Testis (tissue), 5 donors: ENCODE data around the gene FGF8. TPM values are rescaled to one million over a fixed set of nuclear protein-coding genes. Genes with fewer than 3 reads are reported as not detected.

ENCODE experiments used
- DNase-seq: peaks from one replicate; pipeline ENCODE4 v3.0.0-alpha.2; 2019
- H3K27ac ChIP-seq, 2 donors: fragments of 200-600 bp; sonication (generic); one replicate each; pipeline ENCODE4 v1.5.1; 2019
- H3K27me3 ChIP-seq: fragments of 200-600 bp; sonication (generic); one replicate; pipeline ENCODE4 v1.5.1; 2019
- H3K36me3 ChIP-seq: fragments of 200-600 bp; sonication (generic); one replicate; pipeline ENCODE4 v1.5.1; 2017; ENCODE audit warnings: low read depth; ENCODE audit errors: missing control alignments
- H3K4me1 ChIP-seq: fragments of 200-600 bp; sonication (generic); one replicate; pipeline ENCODE4 v1.5.1; 2019
- H3K4me3 ChIP-seq, 2 donors: fragments of 200-600 bp; sonication (generic); one replicate each; pipeline ENCODE4 v1.5.1; 2017 to 2019
- H3K9me3 ChIP-seq: fragments of 200-600 bp; sonication (generic); one replicate; pipeline ENCODE4 v1.5.1; 2017
- CTCF ChIP-seq, 3 experiments: fragments of 450-650 bp in 2 of 3; fragments of 200-600 bp in 1 of 3; sonication (generic) in 1 of 3; IDR thresholded peaks; one replicate each; pipeline ENCODE4 v1.5.1; 2016 to 2019; ENCODE audit warnings: antibody characterized with exemption in 3 of 3, mild to moderate bottlenecking in 2 of 3, moderate library complexity in 1 of 3
- POLR2A ChIP-seq: fragments of 450-650 bp; IDR thresholded peaks from one replicate; pipeline ENCODE4 v1.6.1; 2017; ENCODE audit warnings: antibody characterized with exemption, mild to moderate bottlenecking, moderate library complexity
- WGBS, 2 donors: methylation state at CpG; one replicate each; pipeline ENCODE4 v1.1.5; 2018; 5-methylcytosine and 5-hydroxymethylcytosine counted together
- intact Hi-C: fragments of 100-400 bp; cut with DNase I; formaldehyde crosslinking; loops from one replicate; pipeline ENCODE4 v1.15.1; 2023; ENCODE audit warnings: low total_unique reads
- long read RNA-seq, 2 donors: transcript quantifications; one replicate each; lab custom pipeline, GENCODE V29; 2026
- polyA plus RNA-seq: library from polyadenylated mRNA; stranded (reverse); fragments of 350-450 nt; fragmentation: Illumina TruSeq; extraction: RNeasy Lipid Tissue Mini Kit (QIAGEN cat#74804); gene quantifications from one replicate; pipeline ENCODE4 v1.2.3, GENCODE V29; 2014; ENCODE audit warnings: low read depth, low replicate concordance; ENCODE audit not compliant: insufficient read depth
- total RNA-seq, 2 donors: library from RNA; depleted of rRNA; stranded (reverse); fragments of >200 nt; gene quantifications; one replicate each; pipeline ENCODE4 v1.2.3, GENCODE V29; 2016

Gene FGF8
- 1 to 10 TPM in 1 of 2 donors, not detected in 1; 1.1 TPM for total RNA-seq
- 0.41 TPM for polyA plus RNA-seq
- long read RNA-seq, donor 1 = 0 reads
- long read RNA-seq, donor 2, partial matches to known transcripts = 0 of 1 reads
- long read RNA-seq, donor 2, other reads (novel, unspliced or antisense) = 0 of 1 reads

DNA sequence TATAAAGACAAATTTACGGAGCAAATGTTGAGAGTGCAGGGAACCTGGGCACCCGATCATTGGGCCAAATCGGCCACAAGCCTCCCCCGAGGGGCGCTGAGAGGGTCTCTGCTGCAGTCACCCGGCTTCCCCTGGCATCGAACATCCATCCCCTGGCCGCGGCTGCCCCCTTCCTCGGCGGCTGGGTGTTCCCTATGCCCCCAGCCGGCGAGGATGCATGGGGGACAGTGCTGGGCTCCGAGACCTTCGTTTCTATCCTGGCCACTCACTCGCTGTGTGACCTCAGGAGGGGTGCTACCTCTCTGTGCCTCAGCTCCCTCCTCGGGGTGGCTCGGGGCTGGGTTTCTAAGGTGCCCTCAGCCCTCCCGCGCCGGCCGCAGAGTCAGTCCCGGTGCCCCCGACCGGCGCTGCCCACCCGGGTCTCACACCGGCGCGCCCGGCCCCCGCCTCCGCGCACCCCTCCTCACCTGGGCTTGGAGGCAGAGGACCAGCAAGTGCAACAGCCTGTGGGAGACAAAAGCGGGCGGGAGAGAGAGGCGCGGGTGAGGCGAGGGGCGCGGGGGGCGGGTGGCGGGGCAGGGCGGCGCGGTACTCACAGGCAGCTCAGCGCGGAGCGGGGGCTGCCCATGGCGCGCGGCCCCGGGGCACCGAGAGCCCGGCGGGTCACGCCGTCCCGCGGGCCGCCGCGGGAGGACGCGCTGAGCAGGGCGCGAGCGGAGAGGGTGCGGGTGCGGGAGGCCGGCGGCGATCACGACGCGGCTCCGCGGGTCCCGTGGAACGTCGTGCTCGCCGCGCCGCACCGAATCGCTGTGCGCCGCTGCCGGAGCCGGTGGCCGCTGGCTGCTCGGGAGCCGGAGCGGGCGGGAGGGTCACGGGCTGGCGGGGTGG lies at the start of gene FGF8:
FGF8 (minus strand) TSS at position 842 of the 888 bp plus-strand sequence; CDS start at position 628, 214 bp downstream.
- no peak for TF ChIP-seq CTCF (IDR thresholded peaks at IDR 0.05)
- no peak for TF ChIP-seq POLR2A
- no peaks in the 10 kb centered on the region for H3K9me3 ChIP-seq
- no peak within 1 kb of the TSS for H3K27ac ChIP-seq
- peaks cover 25% of the 10 kb centered on the region for H3K4me1 ChIP-seq
- H3K36me3 ChIP-seq = no peaks in the 10 kb centered on the region
- DNase-seq = no peak
- intact Hi-C loops = no loop called here
- WGBS, 2 donors = 1 to 4% methylated on average over 10 to 56 of the region's 98 CpGs
- H3K4me3 ChIP-seq = peak within 1 kb of the TSS in 1 of 2 donors; percentile 29
- peaks cover 6% of the 10 kb centered on the region for H3K27me3 ChIP-seq

GRCh38 chr10:101824736-101825135 lies 48.8 kb upstream of the FGF8 start:
- intact Hi-C loops = no loop called here
- 88 to 89% methylated on average over 2 of the region's 2 CpGs for WGBS, 2 donors
- no peak for DNase-seq
- H3K36me3 ChIP-seq = no peaks in the 10 kb centered on the region
- no peak overlapping the region for H3K4me3 ChIP-seq
- H3K9me3 ChIP-seq = no peaks in the 10 kb centered on the region
- H3K4me1 ChIP-seq = no peaks in the 10 kb centered on the region
- H3K27me3 ChIP-seq = no peaks in the 10 kb centered on the region
- no peak overlapping the region for H3K27ac ChIP-seq
- no peak for TF ChIP-seq CTCF (IDR thresholded peaks at IDR 0.05)
- TF ChIP-seq POLR2A = no peak

- Histone ChIP-seq H3K4me3 (peak overlapping the region; percentile 83 to 97), H3K4me1 (peaks cover 17% of the 10 kb centered on the region), H3K9me3 (no peaks in the 10 kb centered on the region), H3K27me3 (no peaks in the 10 kb centered on the region), H3K27ac (peak overlapping the region; percentile 92 to 98), H3K36me3 (no peaks in the 10 kb centered on the region)
- WGBS, 2 donors = 13 to 14% methylated on average over 14 of the region's 14 CpGs
- intact Hi-C loops = no loop called here
- TF ChIP-seq POLR2A (no peak), CTCF (IDR thresholded peaks at IDR 0.05) (no peak)
- DNase-seq = no peak
These were observed 43.1 kb upstream of the FGF8 start for GRCh38 chr10:101818872-101819633.

DNA sequence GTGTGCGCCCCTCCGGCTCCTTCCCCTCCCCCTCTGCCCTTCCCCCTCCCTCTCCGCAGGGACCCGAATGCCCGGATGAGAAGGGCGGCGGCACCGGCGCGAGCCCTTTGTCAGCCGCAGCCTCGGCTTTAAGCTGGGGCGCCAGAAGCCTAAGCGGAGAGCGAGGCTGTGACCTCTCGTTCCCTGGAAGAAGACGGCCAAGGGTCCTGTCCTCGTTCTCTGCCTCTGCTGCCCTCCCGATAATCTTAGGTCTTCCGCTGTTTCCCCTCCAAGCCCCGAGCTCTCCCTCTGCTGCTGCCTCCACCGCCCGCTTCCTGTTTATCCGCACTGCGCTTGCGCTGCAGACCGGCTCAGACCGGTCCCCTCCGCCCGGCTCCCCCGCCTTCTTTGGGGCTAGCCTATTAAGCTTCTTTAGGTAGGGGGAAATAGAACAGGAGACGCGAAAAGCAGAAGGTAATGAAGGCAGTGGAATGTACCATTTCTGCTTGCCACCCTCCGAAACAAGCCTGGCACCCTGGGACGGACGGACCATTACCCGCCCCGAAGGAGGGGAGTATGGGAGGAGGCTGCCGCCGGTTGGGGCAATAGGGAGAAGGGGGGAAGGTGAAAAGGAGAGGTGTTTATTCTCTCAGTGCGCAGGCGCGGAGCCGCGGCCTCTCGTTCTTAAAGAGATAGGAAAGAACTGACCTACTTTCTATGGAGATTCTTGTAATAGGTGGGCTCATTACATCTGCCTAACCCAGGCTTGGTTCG lies 42.4 kb upstream of the FGF8 start, which contains the start of gene OGA:
OGA (minus strand) TSS at position 326 of the 753 bp plus-strand sequence. CDS start 422 bp downstream, outside the sequence.
- H3K27ac ChIP-seq = peak within 1 kb of the TSS; percentile 92 to 98
- peak; percentile 98 for DNase-seq

More for the DNA sequence above, 42.4 kb upstream of the FGF8 start, which contains the start of gene OGA:
- TF ChIP-seq POLR2A (peak; percentile 99), CTCF (IDR thresholded peaks at IDR 0.05) (no peak)
- intact Hi-C loops = no loop called here
- Histone ChIP-seq H3K4me3 (peak within 1 kb of the TSS; percentile 83 to 97), H3K27me3 (no peaks in the 10 kb centered on the region), H3K36me3 (no peaks in the 10 kb centered on the region), H3K4me1 (peaks cover 21% of the 10 kb centered on the region), H3K9me3 (no peaks in the 10 kb centered on the region)
- 0% methylated on average over 35 to 47 of the region's 47 CpGs for WGBS, 2 donors
